Measurements from ENCODE around the gene ZNF764.

GRCh38 chr16:30521476-30521872 is 36.7 kb downstream of the ZNF764 start:
- TF ChIP-seq POLR2A (IDR thresholded peaks at IDR 0.05; ENCODE audit: low read depth, low read length): no peak
- no peak for TF ChIP-seq POLR2AphosphoS5 (IDR thresholded peaks at IDR 0.05; ENCODE audit: low read depth, low read length)
- TF ChIP-seq TAF1 (IDR thresholded peaks at IDR 0.05; ENCODE audit: borderline replicate concordance, low read depth, low read length): no peak
